NOMO-1 treated with DMSO at 0.1 percent for 48 hours (cell line): ENCODE data around the gene ITLN1.
"Not testable (repeated sequence)": the region's sequence is repeated elsewhere in the genome, so short reads cannot be mapped to it uniquely, and the experiment has no call there.

Experiments used
- DNase-seq: peaks from one replicate; lab custom pipeline; 2025; ENCODE audit not compliant: unreplicated experiment; lab: John Stamatoyannopoulos, UW

Gene ITLN1

DNA sequence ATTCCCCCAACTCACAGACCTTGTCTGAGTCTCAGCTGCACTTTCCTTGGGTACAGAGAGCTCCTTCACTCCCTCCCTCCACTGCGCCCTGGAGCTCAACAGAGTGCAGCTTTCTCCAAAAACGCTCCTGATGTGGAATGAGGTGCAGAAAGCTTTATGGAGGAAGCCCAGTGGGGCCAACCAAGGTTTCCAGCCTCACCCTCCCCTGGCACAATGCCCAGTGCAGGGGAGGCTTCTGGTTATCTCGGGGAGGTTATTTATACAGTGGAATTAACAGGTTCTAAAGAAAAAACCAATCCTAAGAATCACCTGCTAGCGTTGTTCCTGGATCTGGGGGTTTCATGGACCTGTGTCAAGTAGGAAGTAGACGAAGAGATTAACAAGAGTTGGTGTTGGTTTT, at the start of gene ITLN1:
Gene ITLN1, minus strand, starts transcription at position 139 of the 400 bp plus-strand sequence. CDS start 303 bp downstream, outside the sequence.
- DNase-seq: no peak

DNA sequence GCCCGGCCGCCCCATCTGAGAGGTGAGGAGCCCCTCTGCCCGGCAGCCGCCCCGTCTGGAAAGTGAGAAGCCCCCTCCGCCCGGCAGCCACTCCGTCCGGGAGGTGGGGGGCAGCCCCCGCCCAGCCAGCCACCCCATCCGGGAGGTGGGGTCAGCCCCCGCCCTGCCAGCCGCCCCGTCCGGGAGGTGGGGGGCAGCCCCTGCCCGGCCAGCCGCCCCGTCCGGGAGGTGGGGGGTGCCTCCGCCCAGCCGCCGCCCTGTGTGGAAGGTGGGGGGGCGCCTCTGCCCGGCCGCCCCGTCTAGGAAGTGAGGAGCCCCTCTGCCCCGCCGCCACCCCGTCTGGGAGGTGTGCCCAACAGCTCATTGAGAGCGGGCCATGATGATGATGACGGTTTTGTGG, 48.3 kb upstream of the ITLN1 start:
- not testable (repeated sequence) for DNase-seq

DNA sequence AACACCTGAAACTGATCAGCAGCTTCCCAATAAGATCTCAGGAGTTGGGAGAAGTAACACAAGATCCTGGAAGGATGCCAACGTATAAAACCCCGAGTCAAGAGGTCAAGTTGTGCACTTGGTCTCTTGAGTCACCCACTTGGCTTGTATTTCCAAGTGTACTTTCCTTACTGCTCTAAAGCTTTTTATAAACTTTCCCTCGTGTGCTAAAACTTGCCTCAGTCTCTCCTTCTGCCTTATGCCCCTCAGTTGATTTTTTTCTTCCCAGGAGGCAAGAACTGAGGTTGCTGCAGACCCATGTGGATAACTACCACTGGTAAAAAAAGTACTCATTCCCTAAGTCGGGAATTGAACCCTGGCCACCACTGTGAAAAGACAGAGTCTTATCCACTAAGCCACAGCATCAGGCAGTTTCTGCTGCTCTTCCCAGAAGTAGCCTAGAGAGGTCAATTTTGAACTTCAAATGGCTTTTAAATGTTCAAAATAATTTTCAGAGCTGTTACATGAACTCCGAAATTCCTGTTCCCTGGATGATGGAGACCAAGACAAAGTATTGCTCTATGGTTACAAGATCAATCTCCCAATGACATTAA, 40.8 kb upstream of the ITLN1 start:
- DNase-seq: no peak

DNA sequence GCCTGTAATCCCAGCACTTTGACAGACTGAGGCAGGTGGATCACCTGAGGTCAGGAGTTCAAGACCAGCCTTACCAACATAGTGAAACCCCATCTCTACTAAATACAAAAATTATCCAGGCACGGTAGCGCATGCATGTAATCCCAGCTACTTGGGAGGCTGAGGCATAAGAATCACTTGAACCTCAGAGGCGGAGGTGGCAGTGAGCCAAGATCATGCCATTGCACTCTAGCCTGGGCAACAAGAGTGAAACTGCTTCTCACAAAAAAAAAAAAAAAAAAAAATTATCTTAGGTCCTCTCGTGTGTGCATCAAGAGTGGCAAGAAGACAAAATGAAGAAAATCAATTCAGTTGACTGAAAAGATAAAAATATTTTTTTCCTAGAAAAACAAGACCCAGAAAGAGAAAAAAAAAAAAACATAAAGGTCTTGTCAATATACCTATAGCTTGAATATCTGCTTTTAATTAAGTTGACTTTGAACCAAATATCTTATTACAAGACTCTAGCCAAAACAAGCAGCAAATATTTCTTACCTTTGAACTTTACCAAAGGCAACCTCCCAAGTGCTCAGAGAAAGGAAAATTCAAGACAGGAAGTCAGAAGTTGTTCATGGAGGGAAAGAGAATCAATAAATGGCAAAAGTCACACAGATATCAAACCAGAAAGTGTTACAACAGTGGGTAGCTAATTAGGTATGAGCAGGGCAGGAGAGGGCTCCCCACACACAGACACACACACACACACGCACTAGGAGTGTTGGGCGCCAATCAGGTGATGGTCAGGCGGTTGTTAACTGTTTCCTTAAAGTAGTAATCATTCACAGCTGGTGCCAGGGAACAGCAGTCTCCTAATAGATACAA, 40.0 kb upstream of the ITLN1 start:
- no peak for DNase-seq

DNA sequence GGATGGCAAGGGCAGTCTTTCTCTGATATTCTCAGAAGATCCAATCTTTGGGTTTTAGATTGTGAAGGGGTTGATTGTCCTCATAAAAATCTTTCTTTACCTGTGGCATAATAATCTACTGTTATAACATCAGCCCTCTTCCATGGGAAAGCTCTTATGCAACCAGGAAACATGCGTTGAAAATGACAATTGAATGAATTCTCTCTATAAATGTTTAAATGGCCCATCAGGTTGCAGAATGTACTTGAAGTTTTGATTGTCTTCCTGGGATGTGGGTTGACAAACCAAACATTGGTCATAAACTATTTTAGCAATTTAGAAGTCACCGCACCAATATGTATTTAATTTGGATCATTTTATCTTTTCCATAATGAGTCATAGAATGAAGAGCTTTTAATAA, 31.7 kb upstream of the ITLN1 start:
- no peak for DNase-seq

DNA sequence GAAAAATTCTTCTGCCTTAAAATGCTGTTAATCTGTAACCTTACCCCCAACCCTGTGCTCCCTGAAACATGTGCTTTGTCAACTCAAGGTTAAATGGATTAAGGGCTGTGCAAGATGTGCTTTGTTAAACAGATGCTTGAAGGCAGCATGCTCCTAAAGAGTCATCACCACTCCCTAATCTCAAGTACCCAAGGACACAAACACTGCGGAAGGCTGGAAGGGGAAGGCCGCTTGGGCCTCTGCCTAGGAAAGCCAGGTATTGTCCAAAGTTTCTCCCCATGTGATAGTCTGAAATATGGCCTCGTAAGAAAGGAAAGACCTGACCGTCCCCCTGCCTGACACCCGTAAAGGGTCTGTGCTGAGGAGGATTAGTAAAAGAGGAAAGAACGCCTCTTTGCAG, 28.2 kb upstream of the ITLN1 start:
- DNase-seq: not testable (repeated sequence)

DNA sequence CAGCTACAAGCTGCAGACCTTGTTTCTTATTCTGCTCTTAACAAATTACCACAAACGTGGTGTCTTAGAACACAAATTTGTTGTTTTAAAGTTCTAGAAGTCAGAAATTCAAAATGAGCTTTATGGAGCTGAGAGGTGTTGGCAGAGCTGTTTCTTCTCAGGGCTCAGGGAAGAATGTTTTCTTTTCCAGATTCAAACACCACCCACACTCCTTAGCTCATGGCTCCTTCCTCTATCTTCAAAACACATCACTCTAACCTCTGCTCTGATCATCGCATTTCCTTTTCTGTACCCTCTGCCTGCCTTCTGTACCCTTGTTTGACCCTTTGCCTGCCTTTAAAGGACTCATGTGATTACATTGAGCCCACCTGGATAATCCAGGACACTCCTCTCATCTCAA, 26.9 kb upstream of the ITLN1 start:
- DNase-seq: no peak

DNA sequence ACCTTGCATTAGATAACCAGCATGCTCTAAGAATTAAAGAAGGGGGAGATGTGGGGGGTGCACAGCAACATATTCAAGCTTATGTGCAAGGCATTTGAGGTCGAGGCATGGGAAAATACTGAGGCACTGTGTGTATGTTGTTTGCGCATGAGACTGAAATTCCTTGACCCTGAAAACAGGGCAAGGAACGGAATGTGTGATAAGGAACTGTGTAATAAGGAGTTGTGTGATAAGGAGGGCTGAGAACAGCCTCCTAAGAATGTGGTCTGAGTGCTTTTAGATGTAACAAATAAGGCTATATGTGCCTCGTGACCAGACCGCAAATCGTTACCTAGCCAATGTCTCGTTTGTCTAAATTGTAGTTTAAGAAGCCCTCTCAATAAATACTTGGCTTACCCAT, 26.5 kb upstream of the ITLN1 start:
- DNase-seq: no peak

DNA sequence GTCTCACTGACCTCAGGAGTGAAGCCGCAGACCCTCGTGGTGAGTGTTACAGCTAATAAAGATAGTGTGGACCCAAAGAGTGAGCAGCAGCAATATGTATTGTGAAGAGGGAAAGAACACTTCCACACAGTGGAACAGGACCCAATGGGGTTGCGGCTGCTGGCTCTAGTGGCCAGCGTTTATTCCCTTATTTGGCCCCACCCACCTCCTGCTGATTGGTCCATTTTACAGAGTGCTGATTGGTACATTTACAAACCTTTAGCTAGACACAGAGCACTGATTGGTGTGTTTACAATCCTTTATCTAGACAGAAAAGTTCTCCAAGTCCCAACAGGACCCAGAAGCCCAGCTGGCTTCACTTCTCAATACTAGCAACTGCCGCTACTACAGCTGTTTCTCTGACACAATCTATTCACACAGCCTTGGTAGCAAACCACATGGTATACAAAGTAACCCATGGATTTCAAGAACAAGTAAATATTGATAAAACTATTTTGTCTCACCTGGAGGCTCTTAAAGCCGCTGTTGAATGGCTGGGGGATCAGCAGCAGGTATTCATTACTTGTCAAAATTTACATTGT, 25.3 kb upstream of the ITLN1 start:
- no peak for DNase-seq

DNA sequence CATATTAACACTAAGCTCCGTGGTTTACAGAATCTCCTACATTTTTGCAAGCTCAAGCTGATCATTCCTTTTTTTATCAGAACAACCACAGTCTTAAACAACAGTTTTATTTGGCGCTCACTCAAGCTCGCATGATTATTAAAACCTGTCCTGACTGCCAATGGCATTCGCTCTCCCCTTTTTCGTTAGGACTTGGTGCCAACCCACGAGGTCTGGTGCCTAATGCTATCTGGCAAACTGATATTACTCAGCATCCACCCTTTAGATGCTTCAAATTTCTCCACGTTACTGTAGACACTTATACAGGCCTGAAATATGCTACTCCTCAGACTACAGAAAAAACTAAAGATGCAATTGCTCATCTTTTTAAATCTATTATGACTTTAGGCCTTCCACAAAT, 23.0 kb upstream of the ITLN1 start:
- no peak for DNase-seq

DNA sequence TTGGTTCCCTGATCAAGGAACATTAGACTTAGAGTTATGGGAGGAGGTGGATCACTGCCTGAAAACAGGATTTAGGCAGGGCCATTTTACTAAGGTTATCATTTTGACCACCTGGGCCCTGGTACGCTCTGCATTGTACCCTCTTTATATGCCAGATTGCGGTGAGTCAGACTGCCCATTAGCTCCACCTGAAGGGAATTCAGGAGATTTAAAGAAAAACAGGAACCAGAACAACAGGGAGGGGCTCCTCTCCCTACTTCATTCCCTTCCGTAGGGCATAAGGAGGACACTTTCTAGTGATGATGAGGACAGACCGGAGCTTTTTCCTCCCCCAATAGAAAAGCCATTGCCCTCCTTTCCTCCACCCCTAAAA, 20.6 kb upstream of the ITLN1 start:
- DNase-seq: no peak

DNA sequence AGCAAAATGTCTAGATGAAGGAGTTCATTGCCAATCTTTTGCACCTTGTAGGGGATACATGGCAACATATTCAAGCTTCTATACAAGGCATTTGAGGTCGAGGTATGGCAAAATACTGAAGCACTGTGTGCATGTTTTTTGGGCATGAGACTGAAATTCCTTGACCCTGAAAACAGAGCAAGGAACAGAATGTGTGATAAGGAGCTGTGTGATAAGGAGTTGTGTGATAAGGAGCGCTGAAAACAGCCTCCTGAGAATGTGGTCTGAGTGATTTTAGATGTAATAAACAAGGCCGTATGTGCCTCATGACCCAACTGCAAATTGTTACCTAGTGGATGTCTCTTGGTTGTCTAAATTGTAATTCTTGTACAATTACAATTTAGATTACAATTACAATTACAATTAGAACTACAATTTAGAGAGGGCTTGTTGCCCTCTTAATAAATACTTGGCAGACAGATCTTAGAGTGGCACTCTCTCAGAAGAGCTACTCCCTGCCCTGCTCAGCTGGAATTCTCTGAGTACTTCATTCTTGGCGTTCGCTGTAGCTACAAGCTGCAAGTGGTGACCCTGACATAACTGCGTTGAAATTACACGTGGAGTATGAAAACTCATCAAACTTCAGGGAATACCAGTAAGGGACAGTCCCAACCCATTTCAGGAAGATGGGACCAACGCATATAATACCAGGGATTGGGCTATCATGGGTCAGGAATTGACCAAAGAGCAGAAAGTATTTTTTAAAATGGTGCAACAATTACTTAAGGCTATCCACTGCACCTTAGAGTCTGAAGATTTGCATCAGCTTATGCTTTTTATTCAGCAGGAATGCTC, 20.0 kb upstream of the ITLN1 start:
- DNase-seq: no peak

DNA sequence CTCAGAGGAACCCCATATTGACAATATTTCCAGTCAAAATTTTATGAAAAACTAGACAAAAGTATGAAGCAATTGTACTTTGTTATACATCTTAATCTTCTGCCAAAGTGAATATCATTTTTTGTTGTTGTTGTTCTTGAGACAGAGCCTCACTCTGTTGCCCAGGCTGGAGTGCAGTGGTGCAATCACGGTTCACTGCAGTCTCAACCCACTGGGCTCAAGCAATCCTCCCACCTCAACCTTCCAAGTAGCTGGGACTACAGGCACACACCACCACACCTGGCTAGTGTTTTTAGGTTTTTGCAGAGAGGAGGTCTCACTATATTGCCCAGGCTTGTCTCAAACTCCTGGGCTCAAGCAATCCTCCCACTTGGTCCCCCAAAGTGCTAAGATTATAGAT, 17.3 kb upstream of the ITLN1 start:
- not testable (repeated sequence) for DNase-seq

DNA sequence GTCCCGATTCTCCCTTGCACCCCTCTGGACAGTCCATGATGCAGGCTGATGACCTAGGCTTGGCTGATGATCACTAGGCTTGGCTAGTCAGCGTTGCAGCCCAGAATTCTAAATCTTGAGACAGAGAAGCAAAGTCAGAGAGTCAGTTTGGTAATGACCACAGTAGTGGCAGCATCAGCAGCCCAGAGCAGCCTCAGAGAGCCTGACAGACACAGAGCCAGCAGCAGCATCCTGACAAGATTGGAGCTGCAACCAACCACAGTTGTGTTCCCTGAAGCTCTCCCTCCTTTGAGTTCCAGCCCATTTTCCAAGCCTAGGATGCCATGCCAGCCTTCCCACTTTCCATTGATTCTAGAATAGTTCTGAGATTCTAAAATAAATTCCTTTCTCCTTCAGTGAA, 16.8 kb upstream of the ITLN1 start:
- DNase-seq: no peak

DNA sequence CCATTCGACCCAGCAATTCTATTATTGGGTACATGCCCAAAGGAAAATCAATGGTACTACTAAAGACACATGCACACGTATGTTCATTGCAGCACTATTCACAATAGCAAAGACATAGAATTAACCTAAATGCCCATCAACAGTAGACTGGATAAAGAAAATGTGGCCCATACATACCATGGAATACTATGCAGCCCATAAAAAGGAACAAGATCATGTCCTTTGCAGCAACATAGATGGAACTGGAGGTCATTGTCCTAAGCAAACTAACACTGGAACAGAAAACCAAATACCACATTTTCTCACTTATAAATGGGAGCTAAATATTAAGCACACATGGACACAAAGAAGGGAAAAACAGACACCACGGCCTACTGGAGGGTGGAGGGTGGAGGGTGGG, 15.7 kb upstream of the ITLN1 start:
- DNase-seq: not testable (repeated sequence)

DNA sequence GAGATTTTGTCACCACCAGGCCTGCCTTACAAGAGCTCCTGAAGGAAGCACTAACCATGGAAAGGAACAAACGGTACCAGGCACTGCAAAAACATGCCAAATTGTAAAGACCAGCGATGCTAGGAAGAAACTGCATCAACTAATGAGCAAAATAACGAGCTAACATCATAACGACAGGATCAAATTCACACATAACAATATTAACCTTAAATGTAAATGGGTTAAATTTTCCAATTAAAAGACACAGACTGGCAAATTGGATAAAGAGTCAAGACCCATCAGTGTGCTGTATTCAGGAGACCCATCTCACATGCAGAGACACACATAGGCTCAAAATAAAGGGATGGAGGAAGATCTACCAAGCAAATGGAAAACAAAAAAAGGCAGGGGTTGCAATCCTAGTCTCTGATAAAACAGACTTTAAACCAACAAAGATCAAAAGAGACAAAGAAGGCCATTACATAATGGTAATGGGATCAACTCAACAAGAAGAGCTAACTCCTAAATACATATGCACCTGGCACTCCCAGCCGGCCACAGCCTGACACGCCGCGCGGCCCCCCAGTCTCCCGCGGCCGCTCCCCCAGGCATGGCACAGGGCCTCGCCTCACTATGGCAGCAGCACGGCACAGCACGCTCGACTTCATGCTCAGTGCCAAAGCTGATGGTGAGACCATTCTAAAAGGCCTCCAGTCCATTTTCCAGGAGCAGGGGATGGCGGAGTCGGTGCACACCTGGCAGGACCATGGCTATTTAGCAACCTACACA, 9.6 kb upstream of the ITLN1 start:
- DNase-seq: not testable (repeated sequence)

DNA sequence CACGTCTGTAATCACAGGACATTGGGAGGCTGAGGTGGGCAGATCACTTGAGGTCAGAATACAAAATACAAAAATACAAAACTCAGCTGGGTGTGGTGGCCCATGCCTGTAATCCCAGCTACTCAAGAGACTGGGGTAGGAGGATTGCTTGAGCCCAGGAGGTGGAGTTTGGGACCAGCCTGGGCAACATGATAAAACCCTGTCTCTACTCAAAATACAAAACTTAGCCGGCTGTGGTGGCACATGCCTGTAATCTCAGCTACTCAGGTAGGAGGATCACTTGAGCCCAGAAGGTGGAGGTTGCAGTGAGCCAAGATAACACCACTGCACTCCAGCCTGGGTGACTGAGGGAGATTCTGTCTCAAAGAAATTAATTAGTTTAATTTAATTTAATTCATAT, 6.5 kb upstream of the ITLN1 start:
- DNase-seq: no peak

DNA sequence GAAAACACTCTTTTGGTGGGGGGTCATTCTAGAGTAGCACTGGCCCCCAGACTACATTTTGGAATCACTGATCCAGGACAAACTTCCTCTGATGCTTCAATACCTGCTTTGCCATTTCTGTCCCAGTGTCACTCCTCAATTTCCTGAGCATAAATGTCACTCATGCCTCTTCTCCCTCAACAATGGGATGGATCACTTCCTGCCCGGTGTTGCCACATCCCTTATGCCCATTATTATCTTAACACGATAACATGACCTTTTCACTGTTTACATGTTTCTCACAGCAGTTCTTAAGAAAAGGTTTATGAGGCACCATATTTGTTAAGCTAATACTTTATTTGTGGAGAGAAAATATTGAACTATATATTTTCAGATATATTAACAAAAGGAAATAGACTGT, 3.9 kb upstream of the ITLN1 start:
- DNase-seq: no peak

DNA sequence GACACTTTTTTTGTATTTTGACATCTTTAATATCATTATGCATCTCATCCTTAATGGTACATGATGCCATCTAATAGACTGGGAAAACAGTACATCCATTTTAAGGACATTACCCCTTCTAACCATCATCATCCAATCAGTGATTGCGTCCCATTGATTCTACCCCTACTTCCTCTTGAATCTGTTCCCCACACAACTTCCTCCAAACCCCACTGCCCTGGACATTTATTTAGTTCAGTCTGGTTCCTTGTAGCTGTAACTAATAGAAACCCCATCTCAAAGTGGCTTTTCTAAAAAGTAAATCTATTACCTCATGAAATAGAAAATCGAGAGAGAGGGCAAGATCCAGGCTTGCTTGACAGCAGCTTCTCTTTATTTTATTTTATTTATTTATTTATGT, 2.1 kb upstream of the ITLN1 start:
- DNase-seq: peak; percentile 17

DNA sequence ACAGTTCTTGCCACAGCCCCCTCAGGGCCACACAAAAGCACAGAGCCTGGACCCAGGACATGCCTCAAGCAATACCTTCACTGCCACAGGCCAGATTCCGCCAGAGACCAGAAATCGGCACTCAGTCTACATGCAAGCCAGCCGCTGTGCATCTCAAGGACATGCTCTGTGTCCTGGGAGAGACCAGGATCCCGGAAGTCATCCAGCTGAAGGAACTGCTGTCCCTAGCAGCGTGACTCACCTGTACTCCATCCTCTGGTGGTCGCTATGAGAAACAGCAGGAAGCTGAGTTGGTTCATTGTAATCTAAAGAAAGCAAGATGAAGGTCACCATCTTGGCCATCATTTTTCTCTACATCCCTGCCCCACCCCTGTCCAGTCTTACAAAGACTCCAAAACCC, 401 bp downstream of the ITLN1 start:
- no peak for DNase-seq
